Pancreas (tissue), 10 donors: ENCODE measurements around the gene NOBOX. TPM values are rescaled to one million over a fixed set of nuclear protein-coding genes. Genes with fewer than 3 reads are reported as not detected.
A peak's percentile ranks its signal among the peaks of the same experiment; 100 is the strongest.

Experiments used
- ATAC-seq, 4 donors: fragments of 200-7000 bp; cut with Tn5 transposase; one replicate each; pipeline versions ENCODE4 v1.8.0 to v1.9.1; 2020; ENCODE audit warnings: mild to moderate bottlenecking in 4 of 4, moderate library complexity in 4 of 4
- DNase-seq, 6 donors: peaks; one replicate each; pipeline ENCODE4 v3.0.0-alpha.2; 2020
- FAIRE-seq: peaks from 2 replicates; lab custom pipeline; 2012; peaks lifted over from hg19 to GRCh38; lab: Jason Lieb, UNC
- H3K27ac ChIP-seq, 4 donors: fragments of 200-600 bp; sonication (generic); 1 replicate in 3 of 4; 2 replicates in 1 of 4; pipeline versions ENCODE4 v1.5.0 to v1.8.0; 2020
- H3K27me3 ChIP-seq, 4 donors: fragments of 200-600 bp; one replicate each; pipeline ENCODE4 v1.8.0; 2021
- H3K36me3 ChIP-seq, 3 donors: fragments of 200-600 bp; sonication (generic) in 1 of 3; one replicate each; pipeline versions ENCODE4 v1.5.0 to v1.8.0; 2020 to 2021
- H3K4me1 ChIP-seq, 3 donors: fragments of 200-600 bp; one replicate each; pipeline ENCODE4 v1.8.0; 2021
- H3K4me3 ChIP-seq, 4 donors: fragments of 200-600 bp; sonication (generic) in 2 of 4; one replicate each; pipeline versions ENCODE4 v1.5.0 to v1.8.0; 2020 to 2021
- H3K9me3 ChIP-seq, 4 donors: fragments of 200-600 bp; one replicate each; pipeline ENCODE4 v1.8.0; 2021
- CTCF ChIP-seq, 4 donors: fragments of 200-600 bp; sonication (generic) in 3 of 4; IDR thresholded peaks; one replicate each; pipeline versions ENCODE4 v1.5.0 to v1.8.0; 2021; ENCODE audit warnings: antibody characterized with exemption in 4 of 4
- WGBS, 2 donors: extraction: QIAGEN DNeasy Blood & Tissue Kit; methylation state at CpG; one replicate each; pipeline ENCODE4 v1.1.7; 2013; 5-methylcytosine and 5-hydroxymethylcytosine counted together
- intact Hi-C, 3 donors: fragments of 100-400 bp; cut with DNase I; formaldehyde crosslinking; loops; one replicate each; pipeline versions ENCODE4 v1.11.1 to v1.14.2; 2022
- polyA plus RNA-seq, 2 donors: library from polyadenylated mRNA; stranded (reverse); fragments of 200-250 nt; gene quantifications; one replicate each; pipeline ENCODE4 v1.2.3, GENCODE V29; 2013
- total RNA-seq, 6 donors: library from RNA; stranded (reverse); fragmentation: NEBNext Ultra II Directional in 4 of 6; extraction: Animal tissue kit (Norgen Biotek cat#: 25700) in 4 of 6; gene quantifications; one replicate each; pipeline versions ENCODE4 v1.2.1 to v1.2.4, GENCODE V29; 2021 to 2023
- donor health status: healthy with polysubstance abuse.
- donor health status: DM: no; HTN: no; CAD: no; lungs with moderate emphysema.
- donor health status: DM: no; HTN: no; CAD: no.
- donor health status: control.
- donor health status: control.
- donor health status: Bipolar disorder and iron deficiency.
- donor health status: DM: yes; HTN: yes; CAD: no.
- donor health status: DM: no; HTN: no; CAD: no.
- donor health status: DM: no; HTN: no; CAD: no.
- donor health status: DM: yes; HTN: yes; CAD: no.

NOBOX gene
- total and polyA plus RNA-seq, 8 donors, result not detected

- no peak for TF ChIP-seq CTCF (IDR thresholded peaks at IDR 0.05)
- Histone ChIP-seq H3K27ac (no peak overlapping the region), H3K4me3 (no peak overlapping the region), H3K36me3 (no peaks in the 10 kb centered on the region), H3K9me3 (no peaks in the 10 kb centered on the region), H3K27me3 (no peaks in the 10 kb centered on the region), H3K4me1 (no peaks in the 10 kb centered on the region)
- DNase-seq (peak in 1 of 6 donors; percentile 31), ATAC-seq (no peak), FAIRE-seq (no peak)
- intact Hi-C loops, result loop anchor here in 1 of 3 donors (10.0 kb wide), 1 partner anchor 223 kb away; no protein-coding TSS in a partner anchor
- WGBS, 2 donors, result 72 to 84% methylated on average over 9 of the region's 9 CpGs
Measured at GRCh38 chr7:144398291-144398690, 5.2 kb downstream of the NOBOX start.

GRCh38 chr7:144397086-144397485, 6.4 kb downstream of the NOBOX start:
- H3K9me3 ChIP-seq, result no peaks in the 10 kb centered on the region
- ATAC-seq (no peak), DNase-seq (no peak), FAIRE-seq (no peak)
- no peak overlapping the region for H3K27ac ChIP-seq
- no peaks in the 10 kb centered on the region for H3K4me1 ChIP-seq
- intact Hi-C loops, result loop anchor here in 1 of 3 donors (10.0 kb wide), 1 partner anchor 222 kb away; no protein-coding TSS in a partner anchor
- H3K36me3 ChIP-seq, result no peaks in the 10 kb centered on the region
- no peak overlapping the region for H3K4me3 ChIP-seq
- 62 to 78% methylated on average over 4 of the region's 4 CpGs for WGBS, 2 donors
- no peak for TF ChIP-seq CTCF (IDR thresholded peaks at IDR 0.05)
- no peaks in the 10 kb centered on the region for H3K27me3 ChIP-seq

GRCh38 chr7:144391823-144392255, 11.7 kb downstream of the NOBOX start:
- H3K9me3 ChIP-seq, result no peaks in the 10 kb centered on the region
- DNase-seq (peak in 1 of 6 donors; percentile 7), FAIRE-seq (peak; percentile 41), ATAC-seq (peak; percentile 73 to 96 (median 90))
- intact Hi-C loops, result loop anchor here in 1 of 3 donors (10.0 kb wide), 1 partner anchor 217 kb away; no protein-coding TSS in a partner anchor
- H3K4me3 ChIP-seq, result no peak overlapping the region
- WGBS, 2 donors, result 1 to 3% methylated on average over 8 of the region's 8 CpGs
- TF ChIP-seq CTCF (IDR thresholded peaks at IDR 0.05), result peak; percentile 39 to 61 (median 57)
- H3K27ac ChIP-seq, result no peak overlapping the region
- H3K4me1 ChIP-seq, result no peaks in the 10 kb centered on the region
- H3K27me3 ChIP-seq, result no peaks in the 10 kb centered on the region
- H3K36me3 ChIP-seq, result no peaks in the 10 kb centered on the region

- Histone ChIP-seq H3K27ac (no peak overlapping the region), H3K36me3 (no peaks in the 10 kb centered on the region), H3K27me3 (no peaks in the 10 kb centered on the region), H3K9me3 (no peaks in the 10 kb centered on the region), H3K4me3 (no peak overlapping the region), H3K4me1 (no peaks in the 10 kb centered on the region)
- WGBS, 2 donors, result 90 to 97% methylated on average over 4 of the region's 4 CpGs
- ATAC-seq, result no peak
- FAIRE-seq, result no peak
- no peak for TF ChIP-seq CTCF (IDR thresholded peaks at IDR 0.05)
- intact Hi-C loops, result loop anchor here in 1 of 3 donors (10.0 kb wide), 1 partner anchor 216 kb away; no protein-coding TSS in a partner anchor
- DNase-seq, result no peak
Measured at GRCh38 chr7:144391014-144391413, 12.5 kb downstream of the NOBOX start.

GRCh38 chr7:144390481-144390880, 13.0 kb downstream of the NOBOX start:
- Histone ChIP-seq H3K36me3 (no peaks in the 10 kb centered on the region), H3K9me3 (no peaks in the 10 kb centered on the region), H3K4me3 (no peak overlapping the region), H3K27me3 (no peaks in the 10 kb centered on the region), H3K27ac (no peak overlapping the region), H3K4me1 (no peaks in the 10 kb centered on the region)
- FAIRE-seq (no peak), DNase-seq (no peak), ATAC-seq (no peak)
- 58 to 69% methylated on average over 7 of the region's 7 CpGs for WGBS, 2 donors
- intact Hi-C loops, result loop anchor here in 1 of 3 donors (10.0 kb wide), 1 partner anchor 216 kb away; no protein-coding TSS in a partner anchor
- no peak for TF ChIP-seq CTCF (IDR thresholded peaks at IDR 0.05)
